Stimulated activated CD4-positive, alpha-beta T cell treated with anti-CD3 and anti-CD28 coated beads, Interleukin-15, amount 100 ng/mL, for 1 hour (primary cell): ENCODE data around the gene IQCK.
"Not testable (repeated sequence)": the region's sequence is repeated elsewhere in the genome, so short reads cannot be mapped to it uniquely, and the experiment has no call there.

Experiments used
- DNase-seq, 2 donors: peaks; one replicate each; pipeline ENCODE4 v3.0.0-alpha.2; 2020; ENCODE audit warnings: low read depth in 1 of 2, low spot score in 1 of 2

Gene IQCK

DNA sequence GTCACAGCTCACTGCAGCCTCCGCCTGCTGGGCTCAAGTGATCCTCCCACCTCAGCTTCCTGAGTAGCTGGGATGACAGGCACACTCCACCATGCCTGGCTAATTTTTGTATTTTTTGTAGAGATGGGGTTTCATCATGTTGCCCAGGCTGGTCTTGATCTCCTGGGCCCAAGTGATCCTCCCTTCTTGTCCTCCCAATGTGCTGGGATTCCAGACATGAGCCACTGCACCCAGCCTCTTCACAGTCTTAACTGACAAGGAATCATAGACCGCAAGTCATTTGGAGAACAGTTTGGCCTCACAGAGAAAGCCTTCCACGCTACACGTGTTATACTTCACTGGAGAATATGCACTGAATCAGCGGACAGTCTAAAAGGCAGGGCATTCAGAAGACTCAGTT lies 83.3 kb downstream of the IQCK start:
- not testable (repeated sequence) for DNase-seq

DNA sequence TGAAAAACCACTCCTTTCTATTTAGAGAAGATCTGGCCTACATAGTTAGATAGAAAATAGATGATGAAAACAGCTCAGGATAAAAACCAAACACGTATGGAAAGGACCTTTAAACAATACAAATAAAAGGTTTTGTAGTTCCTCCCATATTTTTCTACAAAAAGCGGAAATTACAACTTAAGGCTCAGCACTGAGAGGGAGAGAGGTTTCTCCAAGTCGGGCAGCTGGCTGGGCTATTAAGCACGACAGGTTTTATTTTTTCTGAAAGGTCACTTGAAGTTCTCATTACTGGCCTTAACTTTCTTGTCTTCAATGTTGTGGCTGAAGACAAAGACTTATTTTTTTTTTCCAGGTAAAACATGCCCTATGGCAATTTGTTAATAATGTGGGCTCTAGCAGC lies 83.8 kb downstream of the IQCK start:
- not testable (repeated sequence) for DNase-seq

DNA sequence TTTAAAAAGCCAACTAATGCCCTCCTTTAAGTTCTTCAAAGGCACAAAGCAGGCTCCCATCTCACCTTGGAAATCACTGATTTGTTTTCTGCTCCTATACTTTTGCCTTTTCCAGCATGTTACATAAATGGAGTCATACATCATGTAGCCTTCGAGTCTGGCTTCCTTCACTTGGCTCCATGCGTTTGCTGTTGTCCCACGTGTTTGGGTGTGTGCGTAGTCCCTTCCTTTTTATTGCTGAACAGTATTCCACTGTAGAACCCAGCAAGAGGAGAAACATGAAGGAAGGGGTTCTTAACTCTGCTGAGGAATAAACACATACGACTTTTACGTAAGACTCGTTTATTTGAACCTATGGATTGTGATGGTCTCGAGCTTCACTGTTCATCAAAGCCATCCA lies 84.5 kb downstream of the IQCK start:
- DNase-seq = no peak

DNA sequence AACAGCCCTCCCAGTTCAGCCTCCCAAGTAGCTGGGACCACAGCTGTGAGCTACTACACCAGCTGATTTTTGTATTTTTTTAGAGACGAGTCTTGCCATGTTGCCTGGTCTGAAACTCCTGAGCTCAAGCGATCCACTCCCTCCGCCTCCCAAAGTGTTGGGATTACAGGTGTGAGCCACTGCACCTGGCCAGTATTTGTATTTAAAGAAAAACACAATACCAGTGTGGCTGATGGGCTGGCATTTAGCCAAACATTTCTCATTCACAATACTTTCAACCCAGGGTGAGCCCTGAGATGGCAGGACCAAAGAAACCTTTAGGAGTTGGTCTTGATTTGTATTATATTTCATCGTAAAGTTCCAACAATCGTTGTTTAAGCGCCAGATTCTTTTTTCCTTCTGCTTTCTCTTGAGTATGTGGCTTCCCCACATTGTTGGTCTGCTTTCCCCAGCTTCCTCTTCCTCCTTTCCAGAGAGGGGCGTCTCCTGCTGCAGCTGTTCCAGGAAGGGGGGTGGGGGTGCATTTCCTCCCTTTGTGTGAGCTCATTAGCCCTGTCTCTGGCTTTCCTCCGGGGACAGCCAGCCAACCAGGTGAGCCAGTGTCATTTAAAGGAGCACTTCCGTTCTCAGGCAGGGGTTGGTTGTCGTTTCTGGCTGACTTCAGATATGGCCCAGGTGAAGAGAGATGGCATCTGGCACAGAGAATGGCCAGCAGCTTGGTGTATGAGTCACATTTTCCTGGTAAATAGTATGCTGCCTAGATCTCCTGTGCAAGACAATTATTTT lies 86.7 kb downstream of the IQCK start:
- DNase-seq = peak in 1 of 2 donors; percentile 8

DNA sequence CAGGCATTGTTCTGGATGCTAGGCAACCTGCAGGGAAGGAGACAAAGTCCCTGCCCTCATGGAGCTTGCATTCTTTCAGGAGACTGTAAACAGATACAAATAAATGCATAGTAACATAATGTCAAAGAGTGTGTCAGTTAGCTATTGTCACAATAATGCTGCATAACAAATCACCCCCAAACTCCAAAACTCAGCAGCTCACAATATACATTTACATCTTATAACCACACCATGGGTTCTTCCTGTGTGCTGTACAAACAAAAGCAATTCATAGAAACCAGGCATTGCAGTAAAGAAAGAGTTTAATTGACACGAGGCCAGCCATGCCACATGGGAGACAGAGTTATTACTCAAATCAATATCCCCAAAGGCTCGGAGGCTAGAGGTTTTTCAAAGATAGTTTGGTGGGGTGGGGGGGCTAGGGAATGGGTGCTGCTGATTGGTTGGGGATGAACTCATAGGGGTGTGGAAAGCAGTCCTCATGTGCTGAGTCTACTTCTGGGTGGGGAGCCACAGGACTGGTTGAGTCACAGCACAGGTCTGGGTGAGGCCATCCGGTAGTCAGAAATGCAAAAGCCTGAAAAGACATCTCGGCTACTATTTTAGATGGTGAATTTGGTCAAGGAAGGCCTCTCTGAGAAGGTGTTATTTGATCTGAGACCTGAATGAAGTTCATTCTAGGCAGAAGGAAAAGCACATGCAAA lies 87.5 kb downstream of the IQCK start:
- DNase-seq = no peak

DNA sequence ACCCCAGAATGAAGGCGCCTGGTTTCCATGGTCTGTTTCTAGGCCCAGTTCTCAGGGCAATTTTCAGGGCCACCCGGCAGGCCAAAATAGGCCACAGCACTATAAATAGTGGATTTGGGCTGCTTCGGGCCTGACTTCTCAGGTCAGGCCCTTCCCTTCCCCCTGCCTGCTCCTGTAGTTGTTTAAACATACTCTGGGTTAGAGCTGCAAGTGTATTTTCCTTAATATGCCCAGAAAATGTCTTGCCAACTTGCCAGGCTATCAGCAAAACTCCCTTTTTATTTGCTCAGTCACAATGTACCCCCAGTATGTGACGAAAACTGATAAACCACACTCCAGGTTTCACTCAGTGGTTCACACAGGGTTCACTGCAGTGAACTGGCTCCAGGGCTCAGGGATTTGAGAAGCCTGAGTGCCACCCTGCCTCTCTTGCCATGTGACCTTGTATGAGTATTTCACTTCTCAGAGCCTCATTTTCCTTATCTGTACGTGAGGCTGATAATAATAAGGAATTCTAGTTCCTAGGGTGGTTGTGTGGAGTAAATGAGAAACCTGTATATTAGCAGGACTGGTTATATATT lies 90.1 kb downstream of the IQCK start:
- DNase-seq = no peak

DNA sequence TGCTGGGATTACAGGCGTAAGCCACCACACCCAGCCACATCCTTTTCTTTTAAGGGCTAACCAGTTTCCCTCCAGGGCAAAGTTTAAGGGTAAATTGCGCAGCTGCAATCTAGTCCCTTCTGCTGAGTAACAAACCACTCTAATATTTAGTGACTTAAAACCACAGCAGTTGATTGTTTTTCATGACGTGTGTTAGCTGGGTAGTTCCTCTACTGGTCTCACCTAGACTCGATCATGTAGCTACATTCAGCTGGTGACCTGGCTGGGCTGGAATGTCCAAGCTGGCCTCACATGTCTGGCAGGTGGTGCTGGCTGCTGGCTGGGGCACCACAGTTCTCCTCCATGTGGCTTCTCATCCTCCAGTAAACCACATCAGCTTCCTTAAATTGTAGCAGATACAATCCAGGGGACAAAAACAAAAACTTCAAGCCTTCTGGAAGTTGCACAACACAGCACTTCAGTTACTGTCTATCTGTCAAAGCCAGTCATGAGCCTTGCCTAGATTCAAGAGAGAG lies 91.1 kb downstream of the IQCK start:
- no peak for DNase-seq

DNA sequence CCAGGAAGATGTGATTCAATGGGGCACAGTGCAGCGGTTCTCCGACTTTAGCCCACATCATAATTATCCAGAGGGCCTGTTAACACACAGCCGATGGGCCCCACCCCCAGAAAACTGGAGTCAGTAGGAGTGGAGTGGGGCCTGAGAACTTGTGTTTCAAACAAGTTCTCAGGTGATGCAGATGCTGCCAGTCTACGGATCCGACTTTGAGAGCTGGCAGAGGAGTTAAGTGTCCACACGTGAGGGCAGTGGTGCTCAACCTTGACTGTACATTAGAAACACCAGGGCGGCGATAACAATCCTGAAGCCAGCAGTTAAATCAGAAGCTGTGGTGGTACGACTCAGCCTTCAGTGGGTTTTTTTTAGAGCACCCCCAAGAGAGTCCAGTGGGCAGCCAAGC lies 91.6 kb downstream of the IQCK start:
- DNase-seq = no peak

DNA sequence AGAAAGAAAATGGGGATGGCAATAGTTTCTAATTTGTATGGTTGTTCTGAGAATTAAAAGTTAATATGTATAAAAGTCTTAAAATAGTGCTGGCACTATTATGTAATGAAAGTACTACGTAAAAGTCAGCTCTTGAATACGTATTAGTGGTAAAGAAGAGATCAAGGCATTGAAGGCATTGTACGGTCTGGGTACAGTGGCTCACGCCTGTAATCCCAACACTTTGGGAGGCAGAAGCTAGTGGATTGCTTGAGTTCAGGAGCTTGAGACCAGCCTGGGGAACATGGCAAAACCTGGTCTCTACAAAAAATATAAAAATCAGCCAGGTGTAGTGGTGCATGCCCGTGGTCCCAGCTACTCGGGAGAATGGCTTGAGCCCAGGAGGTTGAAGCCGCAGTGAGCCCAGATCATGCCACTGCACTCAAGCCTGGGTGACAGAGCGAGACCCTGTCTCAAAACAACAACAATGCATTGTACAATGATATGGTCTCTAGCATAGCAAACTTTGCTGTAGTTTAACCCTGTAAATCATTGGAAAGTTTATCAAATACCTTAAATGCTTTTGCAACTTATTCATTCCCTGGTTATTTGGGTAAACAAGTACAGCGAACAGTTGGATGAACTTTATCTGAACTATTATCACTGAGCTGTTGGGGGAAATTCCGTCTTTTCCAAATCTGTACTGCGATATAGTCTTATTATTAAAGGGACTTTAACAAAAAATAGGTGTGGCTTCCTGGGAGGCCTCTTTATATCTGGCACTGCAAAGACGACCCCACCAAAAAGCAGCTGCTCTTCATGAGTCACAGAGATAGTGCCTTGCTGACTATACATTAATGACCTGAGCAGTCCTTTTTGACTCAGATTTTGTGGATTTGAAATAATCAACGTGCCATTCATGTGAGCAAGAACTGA lies 93.0 kb downstream of the IQCK start:
- DNase-seq = no peak

DNA sequence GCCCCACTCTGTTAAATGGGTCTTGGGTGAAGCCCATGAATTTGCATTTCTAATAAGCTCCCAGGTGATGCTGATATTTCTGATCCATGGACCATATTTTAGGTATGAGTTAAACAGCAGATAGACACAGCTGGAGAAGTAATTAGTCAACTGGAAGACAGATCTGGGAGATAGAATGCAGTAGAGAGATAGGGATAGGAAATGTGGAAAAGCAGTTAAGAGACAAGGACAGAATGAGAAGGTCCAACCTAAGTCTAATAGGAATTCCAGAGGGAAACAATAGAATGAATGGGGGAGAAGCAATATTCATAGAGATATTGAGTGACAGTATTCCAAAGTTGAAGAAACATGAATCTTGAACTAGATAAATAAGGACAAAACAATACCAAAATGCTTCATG lies 94.9 kb downstream of the IQCK start:
- no peak for DNase-seq

DNA sequence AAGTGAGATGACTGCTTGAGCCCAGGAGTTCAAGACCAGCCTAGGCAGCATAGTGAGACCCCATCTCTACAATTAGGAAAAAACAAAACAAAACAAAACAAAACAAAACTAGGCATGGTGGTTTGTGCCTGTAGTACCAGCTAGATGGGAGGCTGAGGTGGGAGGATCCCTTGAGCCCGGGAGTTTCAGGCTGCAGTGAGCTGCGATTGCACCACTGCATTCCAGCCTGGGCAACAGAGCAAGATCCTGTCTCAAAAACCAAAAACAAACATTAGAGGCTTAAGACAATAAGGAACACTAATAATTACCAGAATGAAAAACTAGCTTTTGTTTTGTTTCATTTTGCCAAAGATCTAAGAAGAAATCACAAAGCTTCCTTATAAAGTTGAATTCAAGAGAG lies 97.3 kb downstream of the IQCK start:
- no peak for DNase-seq

DNA sequence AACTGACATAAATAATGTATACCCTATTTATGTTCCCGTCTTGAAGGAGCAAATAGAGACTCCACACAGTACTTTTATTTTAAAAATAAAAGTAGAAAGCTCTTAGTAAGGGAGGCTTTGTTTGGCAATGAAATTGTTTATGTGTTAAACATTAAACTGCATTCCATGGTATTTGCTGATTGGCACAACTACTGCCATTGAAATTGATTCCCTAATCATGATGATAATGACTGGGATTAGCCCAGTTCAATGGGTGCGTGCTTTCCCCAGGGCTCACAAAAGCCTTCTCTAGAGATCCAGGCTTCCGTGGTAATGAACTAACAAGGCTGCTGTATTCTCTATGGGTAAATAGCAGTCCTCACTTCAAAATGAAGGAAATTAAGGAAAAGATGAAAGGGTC lies 99.1 kb downstream of the IQCK start:
- no peak for DNase-seq

DNA sequence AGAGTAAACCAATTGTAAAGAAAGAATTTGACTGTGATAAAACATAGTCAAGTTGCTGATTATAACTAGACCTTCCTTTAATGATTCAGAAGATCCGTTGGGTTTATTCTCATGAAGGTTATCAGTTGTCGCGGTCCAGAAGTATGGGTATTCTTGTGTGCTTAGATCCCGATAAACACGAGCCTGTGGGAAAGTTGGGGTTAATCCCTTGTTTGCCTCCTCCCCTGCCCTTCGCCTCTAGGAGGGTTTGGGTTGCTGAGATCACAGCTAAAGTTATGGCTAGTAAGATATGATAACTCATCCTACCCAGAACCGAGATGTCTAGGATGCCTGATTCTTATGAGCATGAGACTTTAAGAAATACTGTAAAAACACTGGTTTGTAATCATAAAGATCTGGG lies 99.8 kb downstream of the IQCK start:
- DNase-seq = no peak

DNA sequence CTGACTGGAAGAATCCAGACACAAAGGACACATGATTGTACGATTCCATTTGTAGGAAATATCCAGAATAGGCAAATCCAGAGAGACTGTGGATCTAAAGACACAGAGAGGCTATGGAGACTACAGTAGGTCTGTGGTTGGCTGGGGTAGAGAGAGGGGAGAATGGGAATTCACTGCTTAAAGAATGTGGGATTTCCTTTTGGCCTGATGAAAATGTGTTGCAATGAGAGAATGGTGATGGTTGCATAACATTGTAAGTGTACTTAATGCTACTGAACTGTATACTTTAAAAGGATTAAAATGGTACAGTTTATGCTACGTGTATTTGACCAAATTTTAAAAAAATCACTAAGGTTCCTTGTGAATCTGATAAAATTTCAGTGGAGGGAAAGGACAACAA lies 104.5 kb downstream of the IQCK start:
- no peak for DNase-seq

DNA sequence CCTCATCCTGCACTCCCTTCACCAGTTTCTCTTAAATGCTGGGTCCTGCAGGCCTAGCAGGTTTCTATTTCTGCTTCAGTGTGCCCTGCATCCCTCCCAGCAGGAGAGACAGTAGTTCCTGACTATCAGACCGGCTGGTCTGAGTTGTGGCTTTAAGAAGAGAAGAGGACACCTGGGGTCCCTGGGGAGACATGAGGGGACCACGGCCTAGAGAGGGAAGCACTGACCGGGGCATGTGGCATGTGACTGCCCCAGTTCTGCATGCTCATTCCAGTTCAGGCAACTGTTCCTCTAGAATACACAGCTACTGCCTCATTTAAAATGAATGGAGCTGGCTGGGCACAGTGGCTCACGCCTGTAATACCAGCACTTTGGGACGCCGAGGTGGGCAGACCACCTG lies 105.3 kb downstream of the IQCK start:
- no peak for DNase-seq

DNA sequence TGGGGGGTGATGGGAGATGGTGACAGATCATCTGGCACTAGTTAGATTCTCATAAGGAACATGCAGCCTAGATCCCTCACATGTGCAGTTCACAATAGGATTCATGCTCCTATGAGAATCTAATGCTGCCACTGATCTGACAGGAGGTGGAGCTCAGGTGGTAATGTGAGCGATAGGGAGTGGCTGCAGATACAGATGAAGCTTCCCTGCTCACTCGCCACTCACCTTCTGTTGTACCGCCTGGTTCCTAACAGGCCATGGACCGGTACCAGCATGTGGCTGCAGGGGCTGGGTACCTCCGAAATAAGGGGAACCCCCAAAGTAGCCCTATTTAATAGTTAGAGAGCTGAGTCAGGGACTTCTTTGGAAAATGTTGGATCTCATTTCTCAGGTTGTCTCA lies 106.1 kb downstream of the IQCK start:
- no peak for DNase-seq

DNA sequence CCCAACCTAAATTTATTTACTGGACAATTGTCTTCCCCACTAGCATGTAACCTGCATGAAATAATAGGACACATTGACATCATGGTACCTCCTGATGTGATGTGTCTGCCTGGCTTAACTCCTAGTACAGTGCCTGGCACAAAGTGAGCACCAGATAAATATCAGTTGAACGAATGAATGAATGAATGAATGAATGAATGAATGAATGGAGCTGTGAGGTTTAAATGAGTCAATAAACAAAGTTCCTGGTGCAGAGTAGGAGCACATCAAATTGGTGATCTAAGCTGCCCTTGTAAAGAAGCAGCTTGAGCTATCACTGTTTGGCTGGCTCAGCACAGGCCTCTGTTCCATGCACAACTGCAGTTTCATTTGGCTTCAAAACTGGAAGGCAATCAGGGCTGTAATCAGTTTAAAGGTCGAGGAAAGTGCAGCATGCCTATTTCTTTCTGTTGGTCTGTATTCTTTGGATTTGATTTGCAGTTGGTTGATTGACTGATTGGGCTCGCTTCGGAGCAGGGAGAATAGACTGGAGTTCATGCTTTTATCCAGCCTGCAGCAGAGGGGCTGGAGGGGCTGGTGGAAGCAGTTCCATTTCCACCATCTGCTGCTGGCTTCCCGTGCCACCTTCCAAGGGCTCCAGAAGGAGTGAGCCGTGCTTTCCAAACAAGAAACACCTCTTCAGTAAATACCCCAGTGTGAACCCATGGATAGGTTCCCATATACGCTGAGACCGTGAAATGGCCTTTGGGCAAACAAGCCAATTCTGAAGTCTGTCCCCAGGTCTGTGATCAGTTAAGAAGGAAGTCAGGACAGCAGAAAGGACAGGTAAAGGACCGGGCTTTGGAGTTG lies 112.0 kb downstream of the IQCK start:
- no peak for DNase-seq

DNA sequence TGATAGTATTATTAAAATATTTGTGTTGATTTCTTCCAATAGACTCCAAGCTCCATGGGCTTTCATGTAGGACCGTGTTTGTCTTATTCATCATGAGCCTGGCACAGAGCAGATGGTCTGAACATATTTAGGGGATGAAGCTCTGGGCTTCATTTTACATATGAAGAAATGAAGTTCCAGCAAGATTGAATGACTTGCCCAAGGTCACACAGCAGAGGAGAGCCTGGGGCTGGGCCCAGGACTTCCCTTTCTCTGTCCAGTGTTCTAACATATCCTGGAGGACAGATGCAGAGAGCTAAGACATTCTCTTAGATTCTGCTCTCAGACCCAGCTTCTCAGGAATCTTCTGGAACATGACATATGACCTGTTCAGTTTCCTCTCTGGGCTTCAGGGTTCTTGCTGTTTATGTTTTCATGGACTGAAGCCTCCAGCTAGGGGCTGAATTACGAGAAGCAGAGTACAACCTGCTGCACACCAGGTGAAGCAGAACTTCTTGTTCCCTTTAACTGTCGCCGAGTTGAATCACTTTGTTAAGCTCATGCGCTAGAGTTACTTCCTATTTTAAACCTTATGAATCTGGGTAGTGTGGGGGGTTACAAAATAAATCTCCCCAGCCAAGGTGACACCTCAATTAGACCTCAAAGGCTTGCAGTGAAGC lies 113.0 kb downstream of the IQCK start:
- DNase-seq = no peak

DNA sequence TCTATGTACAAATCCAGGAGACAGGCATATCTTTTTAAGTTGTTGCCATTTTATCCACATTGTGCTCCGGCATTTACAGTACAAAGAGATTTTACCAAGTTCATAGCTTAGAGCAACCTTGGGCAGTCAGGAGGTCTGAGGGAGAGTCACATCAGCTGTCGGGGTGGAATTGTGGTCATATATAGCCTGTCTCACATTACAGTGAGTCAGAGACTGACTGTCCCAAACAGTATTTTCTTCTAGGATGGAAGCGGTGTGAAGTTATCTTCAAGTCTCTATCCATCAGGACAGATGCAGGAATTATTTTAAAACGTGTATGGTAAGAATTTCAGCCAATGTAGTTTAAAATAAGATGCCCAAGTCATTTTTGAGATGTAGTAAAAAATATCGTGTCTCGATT lies 113.6 kb downstream of the IQCK start:
- DNase-seq = no peak

DNA sequence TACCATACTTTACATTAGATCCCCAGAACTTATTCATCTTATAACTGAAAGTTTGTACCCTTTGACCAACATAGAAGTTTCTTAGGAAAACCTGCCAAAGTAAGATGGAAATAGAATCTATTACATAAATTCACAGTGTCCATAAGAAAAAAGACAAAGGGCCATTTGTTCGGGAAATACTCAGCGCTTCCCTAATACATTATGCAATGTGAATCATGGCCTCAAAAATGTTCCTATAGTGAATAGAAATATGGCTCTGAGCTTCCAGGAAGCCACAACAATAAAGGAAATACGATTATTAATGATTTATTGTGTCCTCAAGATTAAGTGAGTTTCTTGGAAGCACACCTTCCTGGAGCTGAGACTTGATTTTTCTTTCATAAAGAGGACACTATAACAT lies 115.1 kb downstream of the IQCK start:
- no peak for DNase-seq
